Measurements from ENCODE around the gene PLXNB2.

Gene PLXNB2

DNA sequence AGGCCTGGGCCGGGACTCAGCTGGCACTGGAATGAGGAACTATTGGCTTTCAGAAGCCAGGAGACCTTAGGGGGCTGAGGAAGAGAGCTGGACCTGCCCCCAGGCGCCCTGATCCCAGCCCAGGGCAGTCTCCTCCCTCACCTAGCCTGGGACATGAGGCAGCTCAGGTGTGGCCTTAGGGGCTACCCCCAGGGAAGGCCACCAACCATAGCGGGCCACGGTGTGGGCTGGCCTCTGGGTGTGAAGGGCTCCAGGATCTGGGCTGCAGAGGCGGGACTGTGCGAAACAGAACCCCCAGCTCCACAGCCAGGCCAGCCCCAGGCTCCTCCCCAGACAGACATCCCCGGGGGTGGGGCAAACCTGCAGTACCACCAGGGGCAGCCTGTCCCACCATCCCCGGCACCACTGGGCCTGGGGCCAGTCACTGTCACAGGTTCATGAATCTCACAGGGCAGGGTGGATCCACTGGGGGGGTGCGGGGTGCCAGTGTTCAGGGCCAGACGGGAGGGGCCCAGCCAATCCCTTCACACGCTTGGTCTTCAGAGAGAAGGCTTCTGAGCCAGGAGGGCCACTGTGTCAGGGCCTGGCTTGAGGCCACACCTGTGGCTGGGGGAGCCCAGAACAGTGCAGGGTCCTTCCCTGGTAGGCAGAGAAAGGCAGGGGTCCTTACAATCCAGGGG, 3.5 kb downstream of the PLXNB2 start:
- FAIRE-seq = no peak
- no peak for DNase-seq (ENCODE audit: insufficient read length, low spot score)
- TF ChIP-seq, protein P1, sequence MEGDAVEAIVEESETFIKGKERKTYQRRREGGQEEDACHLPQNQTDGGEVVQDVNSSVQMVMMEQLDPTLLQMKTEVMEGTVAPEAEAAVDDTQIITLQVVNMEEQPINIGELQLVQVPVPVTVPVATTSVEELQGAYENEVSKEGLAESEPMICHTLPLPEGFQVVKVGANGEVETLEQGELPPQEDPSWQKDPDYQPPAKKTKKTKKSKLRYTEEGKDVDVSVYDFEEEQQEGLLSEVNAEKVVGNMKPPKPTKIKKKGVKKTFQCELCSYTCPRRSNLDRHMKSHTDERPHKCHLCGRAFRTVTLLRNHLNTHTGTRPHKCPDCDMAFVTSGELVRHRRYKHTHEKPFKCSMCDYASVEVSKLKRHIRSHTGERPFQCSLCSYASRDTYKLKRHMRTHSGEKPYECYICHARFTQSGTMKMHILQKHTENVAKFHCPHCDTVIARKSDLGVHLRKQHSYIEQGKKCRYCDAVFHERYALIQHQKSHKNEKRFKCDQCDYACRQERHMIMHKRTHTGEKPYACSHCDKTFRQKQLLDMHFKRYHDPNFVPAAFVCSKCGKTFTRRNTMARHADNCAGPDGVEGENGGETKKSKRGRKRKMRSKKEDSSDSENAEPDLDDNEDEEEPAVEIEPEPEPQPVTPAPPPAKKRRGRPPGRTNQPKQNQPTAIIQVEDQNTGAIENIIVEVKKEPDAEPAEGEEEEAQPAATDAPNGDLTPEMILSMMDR (IDR thresholded peaks at IDR 0.05; ENCODE audit: insufficient read depth, missing control alignments) = no peak

DNA sequence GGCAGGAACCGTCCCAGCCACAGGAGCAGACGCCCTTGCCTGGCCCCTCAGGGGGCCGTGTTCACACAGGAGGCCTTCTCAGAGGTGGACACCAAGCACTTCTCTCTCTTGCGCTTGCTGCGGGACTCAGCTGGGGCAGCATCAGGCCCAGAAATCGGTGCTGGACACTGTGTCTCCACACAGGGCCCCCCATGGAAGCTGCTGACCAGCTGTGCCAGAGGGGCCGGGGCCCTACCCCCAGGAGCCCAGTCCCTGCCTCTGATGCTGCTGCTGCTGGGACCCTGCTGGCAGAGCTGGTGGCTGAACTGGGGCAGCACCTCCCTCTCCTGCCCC, 4.0 kb downstream of the PLXNB2 start:
- FAIRE-seq (no peak), DNase-seq (ENCODE audit: insufficient read length, low spot score) (no peak)
- TF ChIP-seq, protein P1 (IDR thresholded peaks at IDR 0.05; ENCODE audit: insufficient read depth, missing control alignments) = no peak

DNA sequence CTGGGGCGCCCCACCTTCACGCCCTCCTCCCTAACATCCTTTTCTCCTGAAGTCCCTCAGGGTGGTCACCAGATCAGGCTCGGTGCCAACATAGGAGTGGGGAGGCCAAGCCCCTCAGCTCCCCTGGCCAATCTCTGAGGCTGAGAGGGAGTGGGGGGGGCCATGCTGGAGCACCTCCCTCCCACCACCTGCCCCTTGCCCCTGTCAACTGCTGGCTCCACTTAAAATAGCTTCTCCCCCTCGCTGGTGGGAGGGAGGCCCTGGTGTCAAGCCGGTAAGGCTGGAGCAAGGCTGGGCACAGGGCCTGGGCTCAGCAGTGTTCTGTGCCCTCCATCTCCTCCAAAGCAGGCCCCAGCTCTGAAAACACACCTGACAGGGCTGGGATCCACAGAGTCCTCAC, 4.9 kb downstream of the PLXNB2 start:
- DNase-seq (ENCODE audit: insufficient read length, low spot score) (no peak), FAIRE-seq (no peak)
- TF ChIP-seq, protein P1 (IDR thresholded peaks at IDR 0.05; ENCODE audit: insufficient read depth, missing control alignments) = no peak

DNA sequence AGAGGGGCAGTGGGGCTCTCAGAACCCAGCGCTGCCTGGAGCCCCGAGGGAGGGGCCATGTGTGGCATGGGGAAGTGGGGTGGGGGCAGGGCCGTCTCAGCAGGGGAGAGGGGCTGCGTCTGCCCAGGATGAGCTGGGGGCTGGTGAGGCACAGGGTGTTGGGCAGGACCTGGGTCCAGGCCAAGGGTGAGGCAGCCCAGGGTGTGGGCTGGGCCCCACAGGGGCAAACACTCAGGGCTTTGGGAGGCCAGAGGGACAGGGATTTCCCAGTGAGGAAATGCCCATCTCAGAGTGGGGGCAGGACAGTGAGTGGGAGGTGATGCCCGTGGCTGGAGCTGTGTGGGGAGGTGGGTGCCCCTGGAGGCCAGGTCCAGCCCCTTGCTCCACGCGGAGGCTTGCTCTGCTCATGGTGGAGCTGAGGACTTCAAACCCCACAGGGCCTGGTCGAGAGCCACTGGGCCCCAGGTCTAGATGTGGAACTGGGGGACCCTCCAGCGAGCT, 5.4 kb downstream of the PLXNB2 start:
- DNase-seq (ENCODE audit: insufficient read length, low spot score) = no peak
- TF ChIP-seq, protein P1 (IDR thresholded peaks at IDR 0.05; ENCODE audit: insufficient read depth, missing control alignments) = no peak
- no peak for FAIRE-seq

DNA sequence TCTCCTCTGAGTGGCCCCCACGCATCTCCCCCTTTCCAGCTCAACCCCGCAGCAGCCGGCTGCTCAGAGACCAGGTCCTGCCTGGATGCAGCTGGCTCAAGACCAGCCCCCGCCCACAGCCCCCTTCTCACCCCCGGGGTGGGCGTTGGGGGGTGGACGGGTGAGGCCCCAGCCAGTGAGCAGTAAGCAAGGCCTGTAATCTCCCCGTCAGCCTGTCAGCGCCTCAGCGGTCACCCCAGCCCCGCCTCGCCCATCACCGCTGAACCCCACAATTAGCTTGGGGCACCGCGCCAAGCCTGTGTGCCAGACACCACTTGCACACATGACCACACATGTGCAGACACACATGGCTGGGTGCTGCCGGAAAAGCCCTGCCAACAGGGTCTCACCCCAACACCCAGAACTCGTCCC, 5.9 kb downstream of the PLXNB2 start:
- FAIRE-seq (no peak), DNase-seq (ENCODE audit: insufficient read length, low spot score) (no peak)
- TF ChIP-seq, protein P1 (IDR thresholded peaks at IDR 0.05; ENCODE audit: insufficient read depth, missing control alignments) = no peak

DNA sequence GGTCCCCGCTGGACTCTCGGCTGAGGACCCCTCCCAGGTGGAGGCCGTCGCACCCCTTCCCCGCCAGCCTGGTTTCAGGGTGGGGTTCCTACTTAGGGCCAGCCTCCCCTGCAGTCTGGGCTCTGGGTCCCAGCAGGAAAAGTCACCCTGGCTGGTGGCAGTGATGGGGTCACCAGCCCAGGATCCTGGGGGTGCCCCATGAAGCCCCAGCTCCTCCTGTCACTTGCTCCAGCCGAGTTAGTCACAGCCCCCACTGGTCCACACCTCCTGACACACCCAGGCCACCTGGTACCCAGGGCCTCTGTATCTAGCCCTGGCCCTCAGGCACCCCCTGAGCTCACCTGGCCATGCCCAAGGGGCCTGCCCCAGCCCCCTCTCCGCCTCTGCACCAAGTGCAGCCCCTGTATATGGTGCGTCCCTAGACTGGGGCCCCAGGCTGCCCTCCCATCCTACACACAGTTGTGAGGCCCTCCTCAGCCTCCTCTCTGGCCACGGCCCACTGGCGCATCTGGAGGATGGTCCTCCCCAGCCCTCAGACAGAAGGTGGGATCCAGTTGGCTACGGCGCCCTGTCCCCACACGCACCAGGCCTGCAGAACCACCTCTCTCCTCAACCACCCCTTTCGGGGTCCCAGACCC, 6.7 kb downstream of the PLXNB2 start:
- FAIRE-seq = no peak
- TF ChIP-seq, protein P1 (IDR thresholded peaks at IDR 0.05; ENCODE audit: insufficient read depth, missing control alignments) = no peak
- no peak for DNase-seq (ENCODE audit: insufficient read length, low spot score)

Measured in D721Med (cell line).